T-helper 9 cell (primary cell): ENCODE data around the gene PKN3.
"Not testable (repeated sequence)": the region's sequence is repeated elsewhere in the genome, so short reads cannot be mapped to it uniquely, and the experiment has no call there.

Experiments
- DNase-seq: peaks from one replicate; pipeline ENCODE4 v3.0.0-alpha.2; 2020

Gene PKN3

DNA sequence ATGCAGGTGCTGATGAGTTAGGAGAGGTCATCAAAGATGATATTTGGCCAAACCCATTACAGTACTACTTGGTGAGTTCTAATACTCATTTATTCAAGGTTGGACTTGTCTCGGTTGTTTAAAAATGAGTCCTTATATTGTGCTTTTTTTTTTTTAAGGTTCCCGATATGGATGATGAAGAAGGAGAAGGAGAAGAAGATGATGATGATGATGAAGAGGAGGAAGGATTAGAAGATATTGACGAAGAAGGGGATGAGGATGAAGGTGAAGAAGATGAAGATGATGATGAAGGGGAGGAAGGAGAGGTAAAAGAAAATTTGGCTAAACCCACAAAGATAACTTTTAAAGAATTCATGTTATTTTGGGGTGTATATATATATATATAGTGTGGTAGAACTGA, 8.6 kb upstream of the PKN3 start:
- not testable (repeated sequence) for DNase-seq

DNA sequence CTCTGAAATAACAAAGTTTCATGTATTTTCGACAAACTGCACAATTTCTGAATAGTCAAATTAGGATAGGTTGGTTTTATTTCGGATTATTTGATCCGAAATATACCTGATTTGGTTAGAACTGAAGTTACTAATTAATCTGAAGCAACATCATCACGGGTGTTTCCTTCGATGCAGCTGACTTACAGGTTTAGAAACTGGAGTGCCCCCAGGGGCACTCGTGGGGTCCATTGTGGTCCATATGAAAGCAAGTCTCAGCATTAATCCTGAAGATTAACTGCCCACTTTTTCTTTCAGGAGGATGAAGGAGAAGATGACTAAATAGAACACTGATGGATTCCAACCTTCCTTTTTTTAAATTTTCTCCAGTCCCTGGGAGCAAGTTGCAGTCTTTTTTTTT, 8.0 kb upstream of the PKN3 start:
- DNase-seq = no peak

DNA sequence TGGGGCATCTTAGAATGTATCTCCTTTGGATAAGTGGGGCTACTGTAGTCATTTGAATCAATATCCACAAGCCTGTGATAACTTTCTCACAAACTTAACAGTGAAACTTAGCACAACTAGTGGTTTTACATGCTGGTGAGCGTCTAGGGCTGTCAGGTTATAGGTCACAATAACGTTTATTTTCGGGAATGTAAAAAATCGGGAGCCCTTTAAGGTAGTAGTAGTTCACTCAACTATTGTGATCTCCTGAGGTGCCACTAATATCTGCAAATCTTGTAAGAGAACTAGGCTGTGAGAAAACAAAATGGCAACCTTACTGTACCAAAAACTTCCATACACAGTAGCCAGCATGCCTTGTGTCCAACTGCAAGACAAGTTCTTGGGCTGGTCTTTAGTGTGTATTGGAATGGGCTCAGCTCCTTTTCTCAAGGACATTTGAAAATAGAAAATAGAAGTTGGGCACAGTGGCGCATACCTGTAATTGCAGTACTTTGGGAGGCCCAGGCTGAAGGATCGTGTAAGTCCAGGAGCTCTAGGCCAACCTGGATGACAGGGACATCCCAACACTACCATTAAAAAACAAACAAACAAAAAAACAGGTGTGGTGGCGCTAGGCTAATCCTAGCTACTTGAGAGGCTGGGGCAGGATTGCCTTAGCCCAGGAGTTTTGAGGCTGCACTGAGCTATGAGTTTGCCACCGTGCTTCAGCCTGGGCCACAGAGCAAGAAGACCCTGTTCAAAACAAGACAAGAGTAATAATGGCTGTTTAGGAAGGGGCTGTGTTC, 5.2 kb upstream of the PKN3 start:
- no peak for DNase-seq

DNA sequence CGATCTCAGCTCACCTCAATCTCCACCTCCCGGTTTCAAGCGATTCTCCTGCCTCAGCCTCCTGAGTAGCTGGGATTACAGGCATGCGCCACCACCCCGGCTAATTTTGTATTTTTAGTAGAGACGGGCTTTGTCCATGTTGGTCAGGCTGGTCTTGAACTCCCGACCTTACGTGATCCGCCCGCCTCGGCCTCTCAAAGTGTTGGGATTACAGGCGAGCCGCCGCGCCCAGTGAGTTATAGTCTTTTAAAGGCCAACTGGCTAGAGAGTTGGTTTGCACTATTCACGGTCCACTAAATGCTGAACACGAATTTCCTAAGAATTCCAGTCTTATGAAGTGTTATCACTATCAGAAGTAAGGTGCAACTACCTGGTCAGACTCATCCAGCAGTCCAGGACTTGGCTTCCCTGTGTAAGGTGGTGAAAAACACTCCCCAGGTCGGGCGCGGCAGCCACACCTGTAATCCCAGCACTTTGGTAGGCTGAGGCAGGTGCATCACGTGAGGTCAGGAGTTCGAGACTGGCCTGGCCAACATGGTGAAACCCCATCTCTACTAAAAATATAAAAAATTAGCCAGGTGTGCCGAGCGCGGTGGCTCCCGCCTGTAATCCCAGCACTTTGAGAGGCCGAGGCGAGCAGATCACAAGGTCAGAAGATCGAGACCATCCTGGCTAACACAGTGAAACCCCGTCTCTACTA, 3.1 kb upstream of the PKN3 start:
- not testable (repeated sequence) for DNase-seq

GRCh38 chr9:128701227-128701854, 962 bp upstream of the PKN3 start:
- no peak for DNase-seq

DNA sequence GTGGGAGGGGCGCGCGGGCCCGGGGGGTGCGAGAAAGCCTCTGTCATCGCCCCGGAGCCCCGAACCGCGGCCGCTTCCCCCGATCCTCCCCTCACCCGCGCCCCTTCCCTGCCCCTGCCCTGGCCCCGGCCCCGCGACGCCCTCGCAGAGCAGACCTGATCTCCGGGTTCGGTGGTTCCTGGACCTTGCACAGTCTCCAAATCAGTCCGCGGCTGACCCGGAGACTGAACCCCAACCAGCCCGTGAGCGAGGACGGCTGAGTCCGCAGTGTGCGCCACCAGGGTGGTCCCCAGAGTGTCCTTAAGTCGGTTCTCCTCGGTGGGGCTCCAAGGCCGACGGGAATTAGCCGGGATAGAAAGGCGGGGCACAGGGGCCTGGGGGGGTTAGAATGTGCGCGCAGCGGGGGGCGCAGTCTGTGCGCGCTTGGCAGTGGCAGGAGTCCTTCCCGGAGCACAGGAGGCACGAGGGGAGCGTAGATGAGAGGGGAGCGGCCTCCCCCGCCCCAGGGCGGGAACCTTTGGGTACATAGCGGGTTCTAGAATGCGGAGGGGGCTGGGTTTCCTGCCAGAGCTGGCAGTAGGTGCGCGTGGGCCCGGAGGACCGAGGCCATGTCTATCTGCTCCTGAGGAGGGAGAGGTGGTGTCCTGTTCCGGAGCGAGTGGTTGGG, 779 bp downstream of the PKN3 start:
- no peak for DNase-seq

- no peak for DNase-seq
Observed at GRCh38 chr9:128703616-128704355, 1.5 kb downstream of the PKN3 start.

GRCh38 chr9:128704356-128704670, 2.0 kb downstream of the PKN3 start:
- no peak for DNase-seq

DNA sequence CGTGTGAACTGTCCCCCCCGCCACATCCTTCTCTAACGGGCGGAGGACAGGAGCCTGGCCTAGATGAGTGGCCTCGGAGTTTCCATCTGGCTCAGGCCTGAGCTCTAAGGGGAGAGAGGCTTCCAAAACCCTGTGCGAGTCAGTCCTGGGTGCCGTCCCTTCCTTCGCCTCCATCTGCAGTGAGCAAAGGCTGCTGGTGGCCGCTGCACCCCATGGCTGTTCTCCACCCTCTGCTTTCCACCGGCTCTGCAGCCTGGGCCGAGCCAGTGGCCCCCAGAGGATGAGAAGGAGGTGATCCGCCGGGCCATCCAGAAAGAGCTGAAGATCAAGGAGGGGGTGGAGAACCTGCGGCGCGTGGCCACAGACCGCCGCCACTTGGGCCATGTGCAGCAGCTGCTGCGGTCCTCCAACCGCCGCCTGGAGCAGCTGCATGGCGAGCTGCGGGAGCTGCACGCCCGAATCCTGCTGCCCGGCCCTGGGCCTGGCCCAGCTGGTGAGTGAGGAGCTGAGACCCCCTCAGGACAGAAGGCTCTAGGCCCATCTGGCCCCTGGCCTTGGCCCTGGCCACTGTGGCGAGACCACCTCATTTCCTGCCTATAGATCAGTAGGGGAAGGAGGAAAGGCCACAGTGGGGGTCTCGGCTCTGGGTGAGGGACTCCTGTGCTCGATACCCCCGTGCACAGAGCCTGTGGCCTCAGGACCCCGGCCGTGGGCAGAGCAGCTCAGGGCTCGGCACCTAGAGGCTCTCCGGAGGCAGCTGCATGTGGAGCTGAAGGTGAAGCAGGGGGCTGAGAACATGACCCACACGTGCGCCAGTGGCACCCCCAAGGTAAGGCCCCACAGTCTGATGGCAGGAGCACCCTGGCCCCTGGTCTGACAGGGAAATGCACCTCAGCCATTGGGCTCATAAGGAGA, 3.0 kb downstream of the PKN3 start:
- no peak for DNase-seq

- DNase-seq = no peak
Observed at GRCh38 chr9:128706045-128706444, 3.7 kb downstream of the PKN3 start.

GRCh38 chr9:128706671-128707381, 4.5 kb downstream of the PKN3 start:
- no peak for DNase-seq

GRCh38 chr9:128707446-128707845, 5.1 kb downstream of the PKN3 start:
- DNase-seq = no peak

GRCh38 chr9:128712451-128713410, 10.4 kb downstream of the PKN3 start:
- DNase-seq = no peak

DNA sequence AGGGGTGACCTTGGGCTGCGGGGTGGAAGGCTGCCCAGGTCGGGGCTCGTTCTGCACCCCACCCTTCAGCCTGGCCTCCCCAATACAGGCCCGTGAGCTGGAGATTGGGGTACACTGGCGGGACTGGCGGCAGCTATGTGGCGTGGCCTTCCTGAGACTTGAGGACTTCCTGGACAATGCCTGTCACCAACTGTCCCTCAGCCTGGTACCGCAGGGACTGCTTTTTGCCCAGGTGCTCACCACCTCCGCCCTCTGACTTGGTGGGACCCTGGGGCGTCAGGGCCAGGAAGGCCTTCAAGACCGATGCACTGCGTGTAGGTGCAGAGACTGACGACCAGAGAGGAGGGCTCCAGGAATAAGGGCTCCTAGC, 11.1 kb downstream of the PKN3 start:
- no peak for DNase-seq

- DNase-seq = no peak
Observed at GRCh38 chr9:128713941-128714573, 11.8 kb downstream of the PKN3 start.

DNA sequence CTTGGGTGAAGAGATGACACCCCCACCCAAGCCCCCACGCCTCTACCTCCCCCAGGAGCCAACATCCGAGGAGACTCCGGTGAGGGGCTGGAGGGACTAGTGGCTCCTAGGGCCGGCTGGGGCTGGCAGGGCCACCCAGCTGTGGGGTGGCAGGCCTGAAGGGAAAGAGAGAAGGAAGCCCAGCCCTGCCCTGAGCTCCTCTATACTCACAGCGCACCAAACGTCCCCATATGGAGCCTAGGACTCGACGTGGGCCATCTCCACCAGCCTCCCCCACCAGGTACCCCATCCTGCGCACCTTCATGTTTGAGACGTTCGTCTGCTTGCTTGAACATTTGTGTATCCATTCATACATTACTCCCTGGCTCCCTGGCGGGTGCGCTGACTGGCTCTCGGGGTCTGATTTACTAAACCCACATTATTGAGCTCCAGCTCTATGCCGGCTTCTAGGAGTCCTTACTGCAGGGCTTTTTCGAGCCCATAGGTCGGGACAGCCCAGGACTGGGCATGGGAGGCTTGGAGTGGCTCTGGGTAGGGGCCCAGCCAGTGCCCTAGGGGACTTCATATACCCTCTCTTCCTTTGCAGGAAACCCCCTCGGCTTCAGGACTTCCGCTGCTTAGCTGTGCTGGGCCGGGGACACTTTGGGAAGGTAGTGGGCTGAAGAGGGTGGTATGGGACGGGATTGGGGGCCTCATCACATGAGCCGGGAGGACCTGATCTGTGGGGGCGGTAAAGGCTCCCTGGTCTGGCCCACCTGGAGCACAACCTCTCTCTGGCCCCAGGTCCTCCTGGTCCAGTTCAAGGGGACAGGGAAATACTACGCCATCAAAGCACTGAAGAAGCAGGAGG, 12.5 kb downstream of the PKN3 start:
- DNase-seq = no peak

DNA sequence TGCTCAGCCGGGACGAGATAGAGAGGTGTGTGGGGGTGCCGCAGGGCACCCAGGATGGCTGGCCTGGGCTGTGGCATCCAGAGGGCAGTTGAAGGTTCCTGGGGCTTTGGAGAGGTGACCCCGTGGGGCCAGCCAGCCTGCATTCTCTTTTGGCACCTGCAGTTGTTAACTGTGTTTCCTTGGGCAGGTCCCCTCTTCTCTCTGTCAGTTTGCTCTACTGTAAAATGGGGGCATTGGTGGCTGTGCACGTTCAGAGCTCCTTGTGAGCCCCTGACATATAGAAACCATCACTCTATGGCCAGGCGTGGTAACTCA, 13.1 kb downstream of the PKN3 start:
- DNase-seq = no peak

GRCh38 chr9:128716581-128717254, 14.4 kb downstream of the PKN3 start:
- DNase-seq = no peak
